PC-3 (cell line): ENCODE data around the gene CLIC2.
"Not testable (repeated sequence)": the region's sequence is repeated elsewhere in the genome, so short reads cannot be mapped to it uniquely, and the experiment has no call there.

ENCODE experiments used
- CTCF ChIP-seq: fragments of 300-600 bp; sonication (generic); conservative IDR thresholded peaks from 2 replicates; pipeline ENCODE4 v1.5.1; 2017; ENCODE audit warnings: antibody characterized with exemption, low read depth, mild to moderate bottlenecking, low read length
- EZH2phosphoT487 ChIP-seq: fragments of 300-600 bp; sonication (generic); IDR thresholded peaks from 2 replicates; pipeline ENCODE4 v1.6.1; 2018; ENCODE audit warnings: mild to moderate bottlenecking, antibody characterized with exemption, low read length, borderline replicate concordance

- TF ChIP-seq CTCF, EZH2phosphoT487: not testable (repeated sequence)
Measured at GRCh38 chrX:155335337-155335712, 911 bp upstream of the CLIC2 start.
